HFF-Myc (cell line): Measurements from ENCODE around the gene TBC1D16.

Experiments
- DNase-seq: peaks from one replicate; pipeline ENCODE4 v3.0.0-alpha.2; 2011; ENCODE audit warnings: low read depth; ENCODE audit errors: extremely low read depth
- H3K4me3 ChIP-seq: replicated peaks from 2 replicates; pipeline ENCODE4 v1.5.1; 2011; ENCODE audit warnings: low read depth, mild to moderate bottlenecking, control low read depth, low read length
- CTCF ChIP-seq: IDR thresholded peaks from 2 replicates; pipeline ENCODE4 v1.5.1; 2012; ENCODE audit warnings: mild to moderate bottlenecking, low read depth, low read length, control low read depth; ENCODE audit errors: missing control alignments

Gene TBC1D16

GRCh38 chr17:79910985-79911361 is 124.7 kb downstream of the TBC1D16 start:
- no peak for DNase-seq
- H3K4me3 ChIP-seq, result no peak overlapping the region
- TF ChIP-seq CTCF, result no peak

- H3K4me3 ChIP-seq, result no peak overlapping the region
- DNase-seq, result no peak
- no peak for TF ChIP-seq CTCF
Measured at GRCh38 chr17:79909121-79909520, 126.6 kb downstream of the TBC1D16 start.

GRCh38 chr17:79907850-79908249 is 127.8 kb downstream of the TBC1D16 start:
- DNase-seq, result no peak
- TF ChIP-seq CTCF, result no peak

GRCh38 chr17:79907217-79907715 is 128.4 kb downstream of the TBC1D16 start:
- no peak overlapping the region for H3K4me3 ChIP-seq
- TF ChIP-seq CTCF, result no peak
- DNase-seq, result no peak

More at GRCh38 chr17:79907850-79908249, 127.8 kb downstream of the TBC1D16 start:
- H3K4me3 ChIP-seq, result no peak overlapping the region

GRCh38 chr17:79905832-79906231 is 129.8 kb downstream of the TBC1D16 start:
- no peak for DNase-seq
- no peak overlapping the region for H3K4me3 ChIP-seq
- TF ChIP-seq CTCF, result peak; percentile 24

- no peak for DNase-seq
- TF ChIP-seq CTCF, result no peak
- H3K4me3 ChIP-seq, result no peak overlapping the region
Measured at GRCh38 chr17:79904865-79905264, 130.8 kb downstream of the TBC1D16 start.

GRCh38 chr17:79902146-79902791 is 133.4 kb downstream of the TBC1D16 start:
- no peak for DNase-seq
- no peak for TF ChIP-seq CTCF

More at GRCh38 chr17:79902146-79902791, 133.4 kb downstream of the TBC1D16 start:
- no peak overlapping the region for H3K4me3 ChIP-seq
